Activated CD4-positive, CD25-positive, alpha-beta regulatory T cell treated with anti-CD3 and anti-CD28 coated beads, Interleukin-2, amount 50 U/mL, for 72 hours (primary cell): ENCODE results near the gene TTLL6.

Experiments
- DNase-seq: peaks from one replicate; pipeline ENCODE4 v3.0.0; 2021

Gene TTLL6

GRCh38 chr17:48757524-48757961 lies 59.5 kb downstream of the TTLL6 start:
- no peak for DNase-seq

GRCh38 chr17:48756830-48757251 lies 60.2 kb downstream of the TTLL6 start:
- no peak for DNase-seq

- no peak for DNase-seq
Observed at GRCh38 chr17:48755356-48755755, 61.7 kb downstream of the TTLL6 start.

DNA sequence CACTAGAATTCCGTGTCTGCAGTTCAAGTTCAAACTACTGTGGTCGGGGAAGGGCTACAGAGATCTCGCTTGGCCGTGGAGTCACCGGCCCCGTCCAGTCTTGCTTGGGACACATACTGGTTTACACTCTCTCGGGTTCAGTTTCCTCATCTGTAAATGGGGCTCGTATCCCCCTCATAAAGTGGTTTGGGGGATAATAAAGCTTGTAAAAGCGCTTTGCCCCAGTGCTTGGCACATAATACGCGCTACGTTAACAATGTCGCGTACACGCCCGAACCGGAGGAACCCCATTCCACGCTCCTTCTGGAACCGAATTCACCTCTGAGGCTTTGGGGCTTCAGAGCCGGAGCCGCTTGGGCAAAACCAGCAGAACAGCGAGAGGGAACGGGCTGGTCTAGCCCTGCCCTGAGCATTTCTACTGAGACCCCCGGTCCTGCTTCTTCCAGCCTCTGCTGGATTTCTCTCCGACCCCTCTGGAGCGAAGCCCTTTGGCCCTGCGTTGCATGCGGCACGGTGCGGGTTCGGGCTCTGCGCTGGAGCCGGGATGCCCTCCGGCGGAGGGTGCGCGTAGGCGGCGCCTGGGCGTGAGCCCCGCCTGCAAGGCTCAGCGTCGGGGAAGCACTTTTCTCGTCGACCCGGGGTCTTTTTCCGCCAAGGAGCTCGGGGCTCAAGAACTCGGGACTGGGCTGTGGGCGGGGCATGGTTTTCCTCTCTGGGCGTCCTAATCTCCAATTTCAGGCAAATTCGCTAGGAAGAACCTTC lies 62.3 kb downstream of the TTLL6 start:
- DNase-seq = no peak

DNA sequence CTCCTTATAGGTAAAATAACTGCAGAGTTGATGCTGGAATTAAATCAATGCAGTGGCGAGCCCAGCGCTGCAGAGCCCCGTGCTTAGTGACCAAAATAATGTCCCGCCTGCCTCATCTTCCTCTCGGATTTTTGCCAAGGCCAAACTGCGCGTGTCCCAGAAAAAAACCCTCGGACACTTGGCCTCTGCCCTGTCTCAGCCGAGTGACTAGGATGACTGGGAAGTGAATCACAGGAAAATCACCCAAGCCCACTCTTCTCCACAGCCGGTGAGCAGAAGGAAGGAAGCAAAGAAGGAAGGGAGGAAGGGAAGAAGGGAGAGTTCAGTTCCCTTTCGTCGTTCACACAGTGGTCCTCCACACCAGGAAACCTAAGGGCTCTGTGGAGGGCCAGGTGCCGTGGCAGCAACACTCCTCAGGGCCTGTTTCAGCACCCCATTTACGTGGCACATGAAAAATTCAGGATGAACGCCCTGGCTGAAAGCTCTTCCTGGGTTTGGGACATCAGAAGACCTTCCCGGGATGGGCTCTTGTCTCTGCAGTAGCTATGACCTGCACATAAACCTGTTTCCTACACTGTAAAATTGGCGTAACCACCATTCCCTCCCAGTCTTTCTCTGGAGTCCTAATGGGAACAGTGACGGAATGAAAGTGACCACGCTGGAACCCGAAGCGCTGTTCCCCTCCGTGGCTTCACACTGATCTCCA lies 63.1 kb downstream of the TTLL6 start:
- DNase-seq = no peak

GRCh38 chr17:48752399-48753288 lies 64.4 kb downstream of the TTLL6 start:
- no peak for DNase-seq

DNA sequence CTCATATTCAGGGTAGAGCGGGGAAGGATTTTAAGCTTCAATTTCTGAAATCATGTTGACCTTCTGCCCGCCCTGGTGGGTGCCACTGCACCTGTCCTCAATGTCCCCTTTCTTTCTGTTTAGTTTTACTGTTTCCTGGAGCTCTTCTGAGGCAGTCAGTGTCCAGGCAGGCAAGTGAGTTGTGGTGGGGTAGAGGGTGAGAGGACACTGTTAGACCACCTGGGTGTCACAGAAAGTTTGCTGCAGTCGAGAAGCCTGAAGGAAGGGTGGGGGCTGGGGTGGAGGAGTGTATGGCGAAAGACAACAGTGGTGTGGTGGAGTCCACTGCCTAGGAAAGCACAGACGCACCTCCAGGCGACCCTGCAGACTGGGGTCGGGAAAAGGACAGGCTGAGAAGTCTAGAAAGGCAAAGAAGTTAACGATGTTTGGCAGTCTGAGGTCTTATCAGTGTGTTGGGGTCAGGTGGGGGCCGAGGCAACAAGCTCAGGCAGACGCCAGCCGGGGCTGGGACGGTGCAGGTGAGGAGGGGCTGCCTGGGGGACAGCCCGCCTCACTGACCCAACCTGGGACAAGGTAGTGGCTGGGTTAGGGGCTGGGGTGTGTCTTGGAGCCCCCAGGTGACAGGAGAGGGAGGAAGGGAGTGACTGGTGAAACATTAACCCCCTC lies 65.2 kb downstream of the TTLL6 start:
- no peak for DNase-seq

DNA sequence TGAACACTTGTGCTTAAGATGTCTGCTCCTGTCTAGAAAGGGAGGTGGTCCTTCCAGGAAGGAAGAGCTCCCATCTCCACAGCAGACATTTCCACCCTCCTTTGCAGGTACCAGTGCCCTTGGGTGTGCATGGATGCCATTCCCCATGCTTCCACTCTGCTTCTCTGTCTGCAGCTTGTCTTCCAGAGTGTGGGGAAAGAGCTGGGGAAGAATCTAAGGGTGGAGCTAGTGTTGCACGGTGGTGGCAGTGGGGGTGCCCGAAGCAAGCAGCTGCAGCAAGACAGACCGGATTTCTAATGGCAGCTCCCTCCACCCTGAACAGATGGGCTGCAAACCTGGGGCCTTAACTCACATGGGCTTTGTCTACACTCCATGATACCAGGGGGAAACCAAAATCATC lies 65.9 kb downstream of the TTLL6 start:
- DNase-seq = no peak

GRCh38 chr17:48749621-48750553 lies 67.1 kb downstream of the TTLL6 start:
- DNase-seq = no peak

GRCh38 chr17:48748718-48749566 lies 68.1 kb downstream of the TTLL6 start:
- DNase-seq = no peak

GRCh38 chr17:48747445-48748363 lies 69.3 kb downstream of the TTLL6 start:
- DNase-seq = no peak

DNA sequence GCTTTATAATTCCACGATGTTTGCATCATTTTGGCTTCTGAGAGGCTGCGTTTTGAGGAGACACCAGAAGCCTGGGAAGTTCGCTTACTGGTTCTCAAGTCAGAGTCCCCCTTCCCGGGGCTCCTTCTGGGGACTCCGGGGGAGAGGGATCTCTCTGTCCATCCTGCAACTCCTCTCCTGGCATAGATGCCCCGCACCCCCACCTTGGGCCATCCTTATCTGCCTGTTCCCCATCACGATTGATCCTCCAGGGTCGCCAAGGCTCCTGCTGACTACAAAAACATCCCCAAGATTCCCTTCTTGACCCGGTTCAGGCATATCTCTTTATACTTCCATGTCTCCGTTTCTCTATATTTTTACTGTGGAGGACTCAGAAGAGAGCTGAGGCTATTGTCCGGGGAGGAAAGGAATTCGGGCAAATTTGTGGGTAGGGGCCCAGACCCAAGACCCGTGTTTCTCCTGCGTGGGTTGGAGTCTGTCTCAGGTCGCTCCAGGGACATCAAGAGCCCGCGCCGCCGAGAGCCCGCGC lies 70.0 kb downstream of the TTLL6 start:
- DNase-seq = no peak

GRCh38 chr17:48745381-48746275 lies 71.4 kb downstream of the TTLL6 start:
- DNase-seq = no peak

DNA sequence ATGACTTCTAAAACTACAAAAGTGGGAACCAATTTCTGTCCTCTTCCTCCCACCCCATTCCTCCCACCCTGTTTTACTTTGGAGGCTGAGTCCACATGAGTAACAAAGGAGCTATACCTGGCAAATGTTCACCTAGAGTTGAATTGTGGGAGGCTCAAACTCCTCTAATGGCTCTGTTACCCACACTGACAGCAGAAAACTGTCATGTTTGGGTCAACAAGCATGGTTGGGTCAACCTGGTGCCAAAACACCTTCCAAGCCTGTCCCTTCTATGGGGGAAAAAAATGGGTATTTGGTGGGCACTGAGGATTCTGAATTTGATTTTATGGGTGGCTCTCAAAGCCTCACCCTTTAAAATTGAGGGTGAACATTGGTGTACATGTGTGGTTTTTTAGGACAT lies 76.5 kb downstream of the TTLL6 start:
- no peak for DNase-seq

- DNase-seq = no peak
Observed at GRCh38 chr17:48738803-48739526, 78.1 kb downstream of the TTLL6 start.

GRCh38 chr17:48738424-48738802 lies 78.6 kb downstream of the TTLL6 start:
- DNase-seq = no peak

- no peak for DNase-seq
Observed at GRCh38 chr17:48737330-48738043, 79.5 kb downstream of the TTLL6 start.
